ENCODE results near the gene TMEM25.

Gene TMEM25

GRCh38 chr11:118536726-118537125 lies 5.7 kb downstream of the TMEM25 start:
- no peaks in the 10 kb centered on the region for H3K4me1 ChIP-seq (ENCODE audit: insufficient read depth, low read length, severe bottlenecking)
- no peak overlapping the region for H3K27ac ChIP-seq (ENCODE audit: low read depth, low read length, poor library complexity, severe bottlenecking)
- no peaks in the 10 kb centered on the region for H3K27me3 ChIP-seq (ENCODE audit: insufficient read depth, low read length)
- H3K36me3 ChIP-seq (ENCODE audit: insufficient read depth, low read length) = no peaks in the 10 kb centered on the region
- no peaks in the 10 kb centered on the region for H3K79me2 ChIP-seq (ENCODE audit: insufficient read depth, low read length)
- no peak overlapping the region for H2AFZ ChIP-seq (ENCODE audit: low read length)
- no peak overlapping the region for H3K4me2 ChIP-seq (ENCODE audit: low read length)
- H3F3A ChIP-seq (ENCODE audit: insufficient read depth, low read length) = no peaks in the 10 kb centered on the region
- TF ChIP-seq CTCF (IDR thresholded peaks at IDR 0.05; ENCODE audit: low read length) (no peak), EZH2 (IDR thresholded peaks at IDR 0.05; ENCODE audit: borderline replicate concordance, low read length) (no peak)
- no peak overlapping the region for H3K4me3 ChIP-seq (ENCODE audit: low read depth, low read length, poor library complexity, severe bottlenecking)
- H4K20me1 ChIP-seq (ENCODE audit: insufficient read depth, low read length) = no peaks in the 10 kb centered on the region
- no peaks in the 10 kb centered on the region for H3K9me2 ChIP-seq (ENCODE audit: low read depth, low read length)
- no peaks in the 10 kb centered on the region for H3K9me3 ChIP-seq (ENCODE audit: low read length)
- H3K9ac ChIP-seq (ENCODE audit: low read length) = no peak overlapping the region

- no peak overlapping the region for H3K27ac ChIP-seq (ENCODE audit: low read depth, low read length, poor library complexity, severe bottlenecking)
- H3K9ac ChIP-seq (ENCODE audit: low read length) = no peak overlapping the region
- H2AFZ ChIP-seq (ENCODE audit: low read length) = no peak overlapping the region
- TF ChIP-seq CTCF (IDR thresholded peaks at IDR 0.05; ENCODE audit: low read length) = no peak
- TF ChIP-seq EZH2 (IDR thresholded peaks at IDR 0.05; ENCODE audit: borderline replicate concordance, low read length) = no peak
- no peaks in the 10 kb centered on the region for H3K9me3 ChIP-seq (ENCODE audit: low read length)
- no peak overlapping the region for H3K4me2 ChIP-seq (ENCODE audit: low read length)
- H3K27me3 ChIP-seq (ENCODE audit: insufficient read depth, low read length) = no peaks in the 10 kb centered on the region
- H3K79me2 ChIP-seq (ENCODE audit: insufficient read depth, low read length) = no peaks in the 10 kb centered on the region
- no peaks in the 10 kb centered on the region for H3K9me2 ChIP-seq (ENCODE audit: low read depth, low read length)
- no peaks in the 10 kb centered on the region for H3K4me1 ChIP-seq (ENCODE audit: insufficient read depth, low read length, severe bottlenecking)
- no peak overlapping the region for H3K4me3 ChIP-seq (ENCODE audit: low read depth, low read length, poor library complexity, severe bottlenecking)
- no peaks in the 10 kb centered on the region for H4K20me1 ChIP-seq (ENCODE audit: insufficient read depth, low read length)
- no peaks in the 10 kb centered on the region for H3F3A ChIP-seq (ENCODE audit: insufficient read depth, low read length)
- H3K36me3 ChIP-seq (ENCODE audit: insufficient read depth, low read length) = no peaks in the 10 kb centered on the region
Measured at GRCh38 chr11:118537409-118537980, 6.5 kb downstream of the TMEM25 start.

- Histone ChIP-seq H3K27me3 (ENCODE audit: insufficient read depth, low read length) (no peaks in the 10 kb centered on the region), H3K9me2 (ENCODE audit: low read depth, low read length) (no peaks in the 10 kb centered on the region), H3K4me2 (ENCODE audit: low read length) (no peak overlapping the region), H3F3A (ENCODE audit: insufficient read depth, low read length) (no peaks in the 10 kb centered on the region), H3K36me3 (ENCODE audit: insufficient read depth, low read length) (no peaks in the 10 kb centered on the region), H3K79me2 (ENCODE audit: insufficient read depth, low read length) (no peaks in the 10 kb centered on the region), H4K20me1 (ENCODE audit: insufficient read depth, low read length) (no peaks in the 10 kb centered on the region), H3K9me3 (ENCODE audit: low read length) (no peaks in the 10 kb centered on the region), H2AFZ (ENCODE audit: low read length) (no peak overlapping the region), H3K4me3 (ENCODE audit: low read depth, low read length, poor library complexity, severe bottlenecking) (no peak overlapping the region), H3K4me1 (ENCODE audit: insufficient read depth, low read length, severe bottlenecking) (no peaks in the 10 kb centered on the region), H3K27ac (ENCODE audit: low read depth, low read length, poor library complexity, severe bottlenecking) (no peak overlapping the region), H3K9ac (ENCODE audit: low read length) (no peak overlapping the region)
- TF ChIP-seq EZH2 (IDR thresholded peaks at IDR 0.05; ENCODE audit: borderline replicate concordance, low read length) = no peak
- no peak for TF ChIP-seq CTCF (IDR thresholded peaks at IDR 0.05; ENCODE audit: low read length)
Measured at GRCh38 chr11:118544010-118544646, 13.1 kb downstream of the TMEM25 start.
